GM19468 (cell line): ENCODE data around the gene UNC13A.

Experiments used
- ATAC-seq: cut with Tn5 transposase; IDR thresholded peaks from one replicate; pipeline ENCODE4 v1.9.1; 2021; ENCODE audit warnings: mild to moderate bottlenecking, moderate library complexity, moderate number of reproducible peaks; ENCODE audit not compliant: unreplicated experiment; ENCODE audit errors: extremely low read depth

UNC13A gene

DNA sequence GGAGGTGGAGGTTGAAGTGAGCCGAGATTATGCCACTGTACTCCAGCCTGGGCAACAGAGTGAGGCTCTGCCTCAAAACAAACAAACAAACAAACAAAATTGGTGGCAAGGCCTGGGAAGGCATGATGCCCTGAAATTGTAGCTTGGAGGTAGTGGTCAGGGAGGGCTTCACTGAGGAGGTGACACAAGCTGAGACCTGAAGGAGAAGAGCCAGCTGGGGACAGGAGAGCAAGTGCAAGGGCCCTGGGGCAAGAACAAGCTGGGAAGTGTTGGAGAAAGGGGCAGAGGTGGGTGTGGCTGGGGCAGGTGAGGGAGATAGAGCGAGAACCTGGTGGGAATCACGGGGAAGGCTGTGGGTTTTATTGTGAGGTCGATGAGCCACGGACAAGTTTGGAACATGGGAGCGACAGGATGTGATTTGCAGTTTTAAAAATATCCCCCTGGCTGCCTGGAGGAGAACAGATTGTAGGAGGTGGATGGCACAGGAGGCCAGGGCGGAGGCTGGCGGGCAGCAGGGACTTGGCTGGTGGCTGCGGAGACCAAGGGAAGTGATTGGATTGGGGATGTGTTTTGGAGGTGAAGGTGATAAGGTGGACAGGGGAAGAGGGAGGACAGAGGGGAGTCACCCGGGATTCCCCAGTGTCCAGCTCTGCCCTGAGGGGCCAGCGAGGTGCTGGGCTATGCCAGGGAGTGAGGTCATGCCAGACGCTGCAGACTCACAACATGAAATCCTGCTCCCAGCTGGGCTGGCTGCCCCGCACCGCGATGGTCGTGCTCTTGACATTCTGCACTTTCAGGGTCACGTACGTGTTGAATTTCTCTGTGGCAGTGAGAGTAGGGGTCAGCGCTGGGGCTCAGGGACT, 14.0 kb downstream of the UNC13A start:
- ATAC-seq = no peak

- ATAC-seq = no peak
These were observed 16.2 kb downstream of the UNC13A start for GRCh38 chr19:17671906-17672305.

GRCh38 chr19:17669419-17669818, 18.7 kb downstream of the UNC13A start:
- ATAC-seq = no peak

DNA sequence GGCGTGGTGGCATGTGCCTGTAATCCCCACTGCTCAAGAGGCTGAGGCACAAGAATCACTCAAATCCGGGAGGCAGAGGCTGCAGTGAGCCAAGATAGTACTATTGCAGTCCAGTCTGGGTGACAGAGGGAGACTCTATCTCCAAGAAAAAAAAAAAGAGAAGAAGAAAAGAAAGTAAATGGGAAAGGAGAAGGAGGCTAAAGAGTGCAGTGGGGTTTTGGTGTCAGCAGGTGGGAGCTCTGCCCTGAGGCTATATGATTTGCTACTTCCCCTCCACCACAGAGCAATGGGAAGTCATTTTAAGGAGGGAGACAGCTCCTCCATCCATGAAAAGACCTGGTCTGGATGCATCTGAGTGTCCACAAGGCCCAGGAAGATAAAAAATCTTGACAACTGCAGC, 23.1 kb downstream of the UNC13A start:
- ATAC-seq = no peak

DNA sequence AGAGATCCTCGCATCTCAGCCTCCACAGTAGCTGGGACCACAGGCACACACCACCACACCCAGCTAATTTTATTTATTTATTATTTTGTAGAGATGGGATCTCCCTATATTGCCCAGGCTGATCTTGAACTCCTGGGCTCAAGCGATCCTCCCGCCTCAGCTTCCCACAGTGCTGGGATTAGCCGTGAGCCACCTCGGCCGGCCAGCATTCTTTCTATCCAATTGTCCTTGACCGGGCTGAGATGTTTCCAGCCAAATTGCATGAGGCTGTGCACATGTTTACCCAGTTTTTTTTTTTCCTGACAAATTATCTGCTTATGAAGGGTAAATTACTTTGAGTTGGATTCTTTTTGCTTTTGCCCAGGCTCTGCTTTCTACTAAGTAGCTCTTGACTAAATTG, 28.2 kb downstream of the UNC13A start:
- no peak for ATAC-seq

- no peak for ATAC-seq
These were observed 29.5 kb downstream of the UNC13A start for GRCh38 chr19:17658666-17659065.

DNA sequence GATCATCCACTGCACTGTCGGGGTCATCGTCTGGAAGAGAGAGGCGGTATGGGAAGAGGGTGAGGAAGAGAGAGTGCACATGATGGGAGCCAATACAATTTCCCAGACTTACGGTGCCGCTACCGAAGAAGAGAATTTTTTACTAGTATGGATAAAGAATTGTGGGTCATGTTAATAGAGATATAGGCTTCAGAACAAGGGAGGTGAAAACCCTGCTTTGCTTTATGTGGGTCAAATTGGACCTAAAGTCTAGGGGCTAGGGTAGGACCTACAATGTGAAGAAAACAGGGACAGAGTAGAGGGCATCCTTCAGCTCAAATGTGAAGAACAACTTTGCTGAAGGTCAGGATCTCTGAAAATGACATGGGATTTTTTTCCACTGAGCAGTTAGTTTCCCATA, 29.9 kb downstream of the UNC13A start:
- ATAC-seq = no peak

DNA sequence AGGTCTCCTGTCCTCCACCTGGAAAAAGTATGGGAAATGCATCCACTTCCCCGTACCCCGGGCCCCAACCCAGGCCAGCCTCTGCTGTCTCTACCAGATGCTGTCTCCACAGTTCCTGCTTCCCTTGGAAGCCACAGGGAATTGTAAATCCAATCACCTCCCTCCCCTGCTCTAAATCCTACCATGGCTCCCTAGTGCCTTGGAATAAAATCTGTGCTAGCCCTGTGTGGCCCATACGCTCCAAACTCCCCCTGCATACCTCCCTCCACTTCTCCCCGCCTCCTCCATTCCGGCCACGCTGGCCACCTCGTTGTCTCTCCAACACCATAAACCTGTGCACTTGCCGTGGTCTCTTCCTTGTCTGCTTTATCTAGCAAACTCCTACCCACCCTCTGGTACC, 31.2 kb downstream of the UNC13A start:
- ATAC-seq = no peak

DNA sequence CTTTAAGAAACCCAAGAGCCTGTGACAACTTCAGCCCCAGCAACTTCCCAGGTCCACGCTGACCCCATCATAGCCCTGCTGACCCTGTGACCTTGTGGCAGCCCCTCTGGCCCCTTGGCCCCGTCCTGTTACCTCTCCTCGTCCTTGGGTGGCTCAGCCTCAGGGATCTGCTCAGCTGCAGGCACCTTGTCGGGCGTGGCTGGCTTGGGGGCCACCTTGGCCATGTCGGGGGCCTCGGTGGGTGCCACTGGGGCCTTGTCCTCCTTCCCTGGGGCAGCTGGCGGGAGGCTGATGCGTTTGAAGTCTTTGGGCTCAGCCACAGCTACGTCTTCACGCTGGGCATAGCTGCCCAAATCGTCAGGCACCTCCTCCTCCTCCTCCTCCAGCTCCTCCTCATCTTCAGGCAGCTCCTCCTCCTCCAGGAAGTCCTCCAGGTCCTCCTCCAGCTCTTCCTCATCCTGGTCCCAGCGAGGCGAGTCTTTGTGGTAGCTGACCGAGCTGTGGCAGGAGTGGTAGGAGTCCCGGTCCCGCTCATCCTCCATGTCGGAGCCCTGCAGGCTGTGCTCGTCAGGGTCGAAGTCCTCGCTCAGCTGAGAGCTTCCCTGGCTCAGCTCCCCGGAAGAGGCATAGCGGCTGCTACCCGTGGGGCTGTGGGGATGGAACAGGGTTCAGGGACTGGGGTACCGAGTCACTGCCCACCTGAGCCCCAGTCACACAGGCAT, 32.2 kb downstream of the UNC13A start:
- no peak for ATAC-seq

- ATAC-seq = no peak
These were observed 33.2 kb downstream of the UNC13A start for GRCh38 chr19:17654993-17655392.

- no peak for ATAC-seq
These were observed 35.5 kb downstream of the UNC13A start for GRCh38 chr19:17652627-17653026.

DNA sequence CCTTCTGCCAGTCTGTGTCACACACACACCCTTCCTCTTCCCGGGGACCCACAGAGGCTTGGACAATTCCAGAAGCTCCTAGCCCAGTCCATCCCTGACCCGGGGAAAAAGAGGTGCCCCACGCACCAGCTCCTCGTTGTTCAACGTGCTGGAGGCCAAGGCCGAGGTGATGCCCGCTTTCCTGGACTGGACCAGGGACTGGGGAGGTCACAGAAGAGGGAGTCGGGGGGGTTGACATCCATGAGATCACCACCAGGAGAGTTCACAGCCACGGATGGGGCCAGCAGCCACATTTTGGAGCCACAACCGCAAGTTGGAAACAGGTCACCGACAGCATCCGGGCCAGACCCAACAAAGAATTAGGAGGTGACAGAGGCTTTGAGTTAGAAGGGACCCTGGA, 39.4 kb downstream of the UNC13A start:
- ATAC-seq = no peak

GRCh38 chr19:17648097-17648660, 40.0 kb downstream of the UNC13A start:
- ATAC-seq = no peak

DNA sequence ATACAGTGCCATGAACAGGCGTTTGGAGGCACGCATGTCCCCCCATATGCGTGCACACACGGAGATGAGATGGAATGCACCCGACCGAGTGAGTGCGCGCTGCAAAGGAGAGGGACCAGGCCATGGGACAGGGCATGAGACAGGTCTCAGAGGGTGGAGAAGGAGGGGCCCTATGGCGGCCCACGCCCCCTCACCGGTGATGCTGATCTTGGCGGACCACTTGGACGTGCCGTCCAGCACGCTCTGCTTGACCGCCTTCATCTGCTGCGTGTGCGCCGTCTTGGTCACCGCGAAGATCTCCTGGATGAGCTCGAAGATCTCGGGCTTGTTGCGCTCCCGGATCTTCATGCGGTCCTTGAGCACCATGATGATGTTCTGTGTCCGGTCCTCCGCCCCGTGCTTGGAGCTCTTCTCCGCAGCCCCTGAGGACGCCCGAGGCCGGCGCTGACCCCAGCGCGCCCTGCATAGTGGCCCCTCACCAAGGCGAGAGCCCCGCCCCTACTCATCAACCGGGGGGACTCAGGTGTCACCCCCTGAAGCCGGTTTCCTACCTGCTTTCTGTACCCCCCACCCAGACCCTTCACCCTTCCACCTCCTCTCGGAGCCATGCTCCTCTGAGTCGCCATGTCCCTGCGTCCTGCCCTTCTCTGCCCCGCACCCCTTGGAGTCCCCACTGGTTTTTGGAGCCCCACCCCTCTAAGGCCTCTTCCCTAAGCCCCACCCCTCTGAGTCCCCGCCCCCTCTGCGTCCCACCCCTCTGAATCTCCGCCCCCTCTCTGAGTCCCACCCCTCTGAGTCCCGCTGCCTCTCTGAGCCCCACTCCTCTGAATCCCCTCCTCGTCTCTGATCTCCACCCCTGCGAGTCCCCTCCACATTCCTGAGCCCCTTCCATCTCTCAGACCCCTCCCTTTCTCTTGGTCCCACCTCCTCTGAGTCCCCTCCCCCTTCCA, 40.8 kb downstream of the UNC13A start:
- ATAC-seq = no peak

- no peak for ATAC-seq
These were observed 41.7 kb downstream of the UNC13A start for GRCh38 chr19:17646441-17646840.

DNA sequence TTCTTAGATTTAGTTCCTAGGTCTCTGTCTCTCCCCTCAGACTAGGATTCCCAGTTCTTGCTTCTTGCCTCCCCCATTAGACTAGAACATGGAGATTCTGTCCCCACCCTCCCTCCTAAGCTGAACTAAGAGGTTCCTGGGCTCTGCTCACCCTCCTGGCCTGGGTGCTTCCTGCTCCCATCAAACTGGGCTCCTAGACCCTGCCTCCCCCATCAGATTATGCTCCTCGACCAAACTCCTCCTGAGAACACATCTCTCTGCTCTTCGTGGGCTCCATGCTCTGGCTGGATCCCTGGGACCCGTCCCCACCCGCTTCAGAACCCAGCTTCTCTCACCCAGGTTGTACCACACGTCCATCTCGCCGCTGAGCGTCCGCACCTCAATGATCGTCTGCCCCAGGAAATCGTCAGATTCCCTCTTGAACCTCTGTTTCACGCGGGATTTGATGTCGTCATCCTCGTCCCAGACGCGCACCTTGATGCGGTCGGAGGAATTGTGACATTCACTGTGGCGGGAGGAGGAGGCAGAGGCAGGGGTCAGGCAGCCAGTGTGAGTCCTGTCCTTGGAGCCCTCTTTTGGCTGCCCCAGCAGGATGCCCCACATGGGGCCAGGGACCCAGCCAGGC, 42.7 kb downstream of the UNC13A start:
- no peak for ATAC-seq

DNA sequence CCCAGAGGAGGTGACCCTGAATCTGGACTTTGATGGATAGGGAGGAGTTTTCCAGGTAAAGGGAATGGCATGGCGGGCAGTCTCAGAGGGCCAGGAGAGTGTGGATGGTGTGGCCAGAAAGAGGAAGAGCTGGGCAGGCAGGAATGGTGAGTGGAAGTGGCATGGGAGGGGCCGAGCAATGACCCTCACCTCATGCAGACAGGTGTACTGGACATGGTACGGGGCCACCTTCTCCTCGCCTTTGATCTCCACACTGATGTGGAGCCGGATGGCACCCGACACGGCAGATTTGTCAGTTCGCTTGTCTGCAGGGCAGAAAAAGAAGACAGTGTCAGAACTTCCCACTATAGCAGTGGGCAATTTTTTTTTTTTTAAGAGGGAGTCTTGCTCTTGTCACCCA, 45.5 kb downstream of the UNC13A start:
- ATAC-seq = no peak

DNA sequence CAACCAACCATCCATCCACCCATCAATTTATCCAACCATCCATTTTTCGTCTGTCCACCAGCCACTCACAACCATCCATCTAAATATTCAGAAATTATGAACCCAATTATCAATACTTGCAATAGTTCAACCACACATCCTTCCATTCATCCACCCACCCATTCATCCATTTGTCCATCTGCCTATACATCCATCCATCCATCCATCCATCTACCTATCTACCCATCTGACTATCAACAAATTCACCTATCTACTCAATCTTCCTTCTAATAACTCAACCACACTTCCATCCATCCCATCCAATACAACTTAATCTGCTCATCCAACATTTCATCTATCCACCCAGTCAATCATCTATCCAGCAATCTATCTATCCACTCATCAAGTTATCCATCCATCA, 46.3 kb downstream of the UNC13A start:
- ATAC-seq = no peak

DNA sequence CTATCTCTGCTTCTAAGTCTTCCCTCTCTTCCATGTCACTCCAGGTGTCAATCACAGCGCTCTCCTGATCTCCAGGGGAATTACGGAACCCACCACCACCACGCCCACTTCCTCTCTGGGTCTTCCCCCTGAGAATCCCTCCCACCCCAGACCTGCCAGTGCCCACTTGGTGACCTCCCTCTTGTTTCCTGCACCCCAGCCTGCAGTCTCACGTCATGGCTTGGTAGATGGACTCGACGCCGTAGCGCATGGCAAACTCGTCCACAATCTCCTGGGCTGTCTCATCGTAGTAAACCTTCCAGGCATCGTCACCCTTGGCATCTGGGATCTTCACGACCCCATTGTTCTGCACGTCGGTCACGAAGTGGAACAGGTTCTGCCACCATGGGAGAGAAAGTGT, 47.0 kb downstream of the UNC13A start:
- no peak for ATAC-seq

DNA sequence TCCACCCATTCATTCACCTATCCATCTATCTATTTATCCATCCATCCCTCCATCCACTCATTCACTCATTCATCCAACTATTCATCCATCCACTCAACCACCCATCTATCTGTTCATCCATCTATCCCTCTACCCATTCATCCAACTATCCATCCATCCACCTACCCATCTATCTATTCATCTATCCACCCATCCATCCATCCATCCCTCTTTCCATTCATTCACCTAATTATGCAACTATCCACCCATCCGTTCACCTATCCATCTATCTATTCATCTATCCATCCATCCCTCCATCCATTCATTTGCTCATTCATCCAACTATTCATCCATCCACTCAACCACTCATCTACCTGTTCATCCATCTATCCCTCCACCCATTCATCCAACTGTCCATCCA, 54.5 kb downstream of the UNC13A start:
- no peak for ATAC-seq
